NCI-H1694 (cell line): ENCODE measurements around the gene SNRPF.

ENCODE experiments used
- DNase-seq: peaks from one replicate; lab custom pipeline; 2025; lab: John Stamatoyannopoulos, UW

The SNRPF gene

GRCh38 chr12:95859344-95859816, 628 bp downstream of the SNRPF start:
- no peak for DNase-seq

- no peak for DNase-seq
Observed at GRCh38 chr12:95859947-95860850, 1.4 kb downstream of the SNRPF start.

- no peak for DNase-seq
Observed at GRCh38 chr12:95862038-95862437, 3.3 kb downstream of the SNRPF start.

GRCh38 chr12:95863337-95863736, 4.6 kb downstream of the SNRPF start:
- no peak for DNase-seq

GRCh38 chr12:95870897-95871296, 12.1 kb downstream of the SNRPF start:
- no peak for DNase-seq

- DNase-seq, result no peak
Observed at GRCh38 chr12:95874452-95874851, 15.7 kb downstream of the SNRPF start.

- DNase-seq, result no peak
Observed at GRCh38 chr12:95877622-95878021, 18.9 kb downstream of the SNRPF start.

- no peak for DNase-seq
Observed at GRCh38 chr12:95880895-95881294, 22.1 kb downstream of the SNRPF start.

- DNase-seq, result peak; percentile 26
Observed at GRCh38 chr12:95881331-95881955, 22.7 kb downstream of the SNRPF start.

GRCh38 chr12:95882080-95882479, 23.3 kb downstream of the SNRPF start:
- no peak for DNase-seq

- DNase-seq, result no peak
Observed at GRCh38 chr12:95882873-95883272, 24.1 kb downstream of the SNRPF start.

GRCh38 chr12:95884998-95885397, 26.2 kb downstream of the SNRPF start:
- DNase-seq, result no peak

GRCh38 chr12:95887311-95887710, 28.6 kb downstream of the SNRPF start:
- no peak for DNase-seq

- DNase-seq, result no peak
Observed at GRCh38 chr12:95890958-95891357, 32.2 kb downstream of the SNRPF start.

GRCh38 chr12:95896846-95897245, 38.1 kb downstream of the SNRPF start:
- no peak for DNase-seq

- DNase-seq, result no peak
Observed at GRCh38 chr12:95898081-95898480, 39.3 kb downstream of the SNRPF start.

GRCh38 chr12:95908573-95908972, 49.8 kb downstream of the SNRPF start:
- no peak for DNase-seq

- no peak for DNase-seq
Observed at GRCh38 chr12:95909871-95910270, 51.1 kb downstream of the SNRPF start.
